ENCODE results near the gene CLEC14A.

DNA sequence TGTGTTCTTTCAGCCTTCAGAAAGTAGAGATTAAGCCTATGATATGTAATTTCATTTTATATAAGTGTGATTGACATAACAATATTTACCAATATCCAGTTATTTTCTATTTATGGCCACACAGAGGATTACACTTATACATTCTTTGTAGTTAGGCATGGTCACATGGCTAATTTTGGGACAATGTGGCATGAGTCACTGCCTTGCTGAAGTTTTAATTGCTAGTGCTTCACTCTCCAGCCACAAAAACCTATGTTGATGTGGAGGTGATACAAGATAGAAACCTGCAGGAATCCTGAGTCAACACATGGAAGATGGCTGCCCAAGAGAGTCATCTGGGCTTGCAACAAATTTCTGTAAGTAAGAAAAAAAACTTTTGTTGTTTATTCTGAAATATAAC, 17.0 kb downstream of the CLEC14A start:
- TF ChIP-seq JUND (IDR thresholded peaks at IDR 0.05; ENCODE audit: borderline replicate concordance, low read depth, low read length) (no peak), JUND (tag; IDR thresholded peaks at IDR 0.05; ENCODE audit: borderline replicate concordance, low read depth, low read length) (no peak), MED1 (CRISPR knock-in tag; IDR thresholded peaks at IDR 0.05; ENCODE audit: borderline replicate concordance) (no peak), FOXP1 (CRISPR knock-in tag; IDR thresholded peaks at IDR 0.05) (no peak)
